Ureter (tissue), 1 donor: ENCODE data around the gene CYP4X1. TPM values are rescaled to one million over a fixed set of nuclear protein-coding genes. Genes with fewer than 3 reads are reported as not detected.
"Not testable (repeated sequence)": the region's sequence is repeated elsewhere in the genome, so short reads cannot be mapped to it uniquely, and the experiment has no call there.

Experiments
- DNase-seq: peaks from one replicate; pipeline ENCODE4 v3.0.0-alpha.2; 2020; ENCODE audit warnings: low spot score
- total RNA-seq: library from RNA; stranded (reverse); gene quantifications from one replicate; pipeline ENCODE4 v1.2.4, GENCODE V29; 2023
- donor health status: DM: yes; HTN: yes; CAD: no.

Gene CYP4X1, protein sequence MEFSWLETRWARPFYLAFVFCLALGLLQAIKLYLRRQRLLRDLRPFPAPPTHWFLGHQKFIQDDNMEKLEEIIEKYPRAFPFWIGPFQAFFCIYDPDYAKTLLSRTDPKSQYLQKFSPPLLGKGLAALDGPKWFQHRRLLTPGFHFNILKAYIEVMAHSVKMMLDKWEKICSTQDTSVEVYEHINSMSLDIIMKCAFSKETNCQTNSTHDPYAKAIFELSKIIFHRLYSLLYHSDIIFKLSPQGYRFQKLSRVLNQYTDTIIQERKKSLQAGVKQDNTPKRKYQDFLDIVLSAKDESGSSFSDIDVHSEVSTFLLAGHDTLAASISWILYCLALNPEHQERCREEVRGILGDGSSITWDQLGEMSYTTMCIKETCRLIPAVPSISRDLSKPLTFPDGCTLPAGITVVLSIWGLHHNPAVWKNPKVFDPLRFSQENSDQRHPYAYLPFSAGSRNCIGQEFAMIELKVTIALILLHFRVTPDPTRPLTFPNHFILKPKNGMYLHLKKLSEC
- 6.0 TPM for total RNA-seq

DNA sequence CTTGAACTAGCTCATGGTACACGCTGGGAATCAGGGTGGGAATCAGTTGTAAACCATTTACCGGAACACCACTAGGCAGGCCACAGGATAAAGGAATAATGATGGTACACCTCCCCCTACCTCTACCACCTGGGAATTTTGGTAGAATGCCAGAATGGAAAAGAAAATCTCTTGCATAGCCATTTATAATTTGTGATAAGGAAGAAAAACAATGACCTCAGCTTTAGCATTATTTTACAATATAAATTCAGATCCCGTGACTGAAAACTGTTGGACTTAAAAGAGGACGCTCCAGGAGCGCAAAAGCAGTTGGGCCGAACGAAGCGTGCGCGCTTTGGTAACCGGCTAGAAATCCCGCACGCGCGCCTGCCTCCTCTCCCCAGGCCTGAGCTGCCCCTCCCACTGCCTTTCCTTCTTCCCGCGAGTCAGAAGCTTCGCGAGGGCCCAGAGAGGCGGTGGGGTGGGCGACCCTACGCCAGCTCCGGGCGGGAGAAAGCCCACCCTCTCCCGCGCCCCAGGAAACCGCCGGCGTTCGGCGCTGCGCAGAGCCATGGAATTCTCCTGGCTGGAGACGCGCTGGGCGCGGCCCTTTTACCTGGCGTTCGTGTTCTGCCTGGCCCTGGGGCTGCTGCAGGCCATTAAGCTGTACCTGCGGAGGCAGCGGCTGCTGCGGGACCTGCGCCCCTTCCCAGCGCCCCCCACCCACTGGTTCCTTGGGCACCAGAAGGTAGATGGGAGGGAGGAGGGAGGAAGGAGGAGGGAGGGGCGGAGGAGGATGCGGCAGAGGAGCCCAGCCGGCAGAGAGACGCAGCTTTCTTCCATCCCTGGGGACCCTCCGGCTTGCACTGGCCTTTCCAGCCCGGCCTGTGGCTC is at the start of gene CYP4X1:
CYP4X1 (plus strand) TSS at position 402 of the 873 bp plus-strand sequence; CDS start at position 551, 149 bp downstream.
- no peak for DNase-seq

DNA sequence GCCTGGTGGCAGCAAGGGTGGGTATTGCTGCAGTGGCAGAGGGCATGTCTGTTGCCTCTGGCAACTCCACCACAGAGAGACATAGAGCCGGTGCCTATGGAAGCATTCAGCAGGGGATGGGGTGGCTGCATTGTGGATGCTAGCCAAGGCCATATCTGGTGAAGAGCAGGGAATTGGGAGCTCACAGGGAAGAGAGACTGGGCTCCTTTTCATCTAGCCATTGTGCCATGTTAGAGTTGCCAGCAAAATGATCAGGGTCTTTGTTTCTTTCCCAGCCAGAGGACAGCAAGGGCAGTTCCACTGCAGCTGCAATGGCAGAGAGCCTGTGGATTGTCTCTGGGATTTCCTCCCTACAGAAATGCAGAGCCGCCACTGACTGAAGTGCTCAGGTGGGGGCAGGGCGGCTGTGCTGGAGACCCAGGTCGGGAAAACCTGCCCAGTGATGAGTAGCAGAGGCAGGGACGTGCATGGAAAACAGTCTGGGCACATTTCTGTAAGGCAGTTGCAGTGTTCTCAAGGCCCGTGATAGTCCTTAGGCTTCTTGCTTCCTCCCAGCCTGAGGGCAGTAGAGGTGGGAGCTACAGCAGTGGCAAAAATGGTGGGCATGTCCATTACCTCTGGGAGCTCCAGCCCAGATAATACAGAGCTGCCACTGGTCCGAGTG is 40.2 kb upstream of the CYP4X1 start:
- DNase-seq, result no peak

DNA sequence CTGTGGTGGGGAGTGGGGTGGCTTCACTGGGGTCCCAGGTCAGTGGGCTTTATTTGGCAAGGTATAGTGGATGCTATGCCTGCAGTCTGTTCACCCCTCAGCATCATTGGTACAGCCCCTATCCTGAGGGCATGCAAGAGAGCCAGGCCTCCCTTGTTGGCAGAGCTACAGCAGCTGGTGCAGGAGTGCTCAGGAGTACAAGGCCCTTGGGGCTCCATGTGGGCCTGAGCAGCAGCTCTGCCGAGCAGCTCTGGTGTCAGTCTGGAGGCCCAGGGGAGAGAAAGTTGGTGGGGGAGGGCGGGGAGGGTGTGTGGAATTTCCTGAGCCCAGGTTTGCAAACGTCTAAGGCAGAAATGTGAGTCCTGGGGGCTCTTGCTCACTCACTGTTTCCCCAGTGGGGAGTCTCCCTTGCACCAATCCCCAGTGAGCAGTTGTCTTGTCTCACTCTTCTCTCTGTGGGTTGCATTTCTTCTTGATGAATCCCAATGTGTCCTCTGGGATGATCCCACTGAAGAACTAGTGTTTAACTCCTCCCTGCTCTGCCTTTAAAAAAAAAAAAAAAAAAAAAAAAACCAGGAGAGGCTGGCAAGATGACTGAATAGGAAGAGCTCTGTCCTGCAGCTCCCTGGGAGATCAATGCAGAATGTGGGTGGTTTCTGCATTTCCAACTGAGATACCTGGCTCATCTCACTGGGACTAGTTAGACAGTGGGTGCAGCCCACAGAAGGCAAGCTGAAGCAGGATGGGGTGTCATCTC is 39.5 kb upstream of the CYP4X1 start:
- no peak for DNase-seq

DNA sequence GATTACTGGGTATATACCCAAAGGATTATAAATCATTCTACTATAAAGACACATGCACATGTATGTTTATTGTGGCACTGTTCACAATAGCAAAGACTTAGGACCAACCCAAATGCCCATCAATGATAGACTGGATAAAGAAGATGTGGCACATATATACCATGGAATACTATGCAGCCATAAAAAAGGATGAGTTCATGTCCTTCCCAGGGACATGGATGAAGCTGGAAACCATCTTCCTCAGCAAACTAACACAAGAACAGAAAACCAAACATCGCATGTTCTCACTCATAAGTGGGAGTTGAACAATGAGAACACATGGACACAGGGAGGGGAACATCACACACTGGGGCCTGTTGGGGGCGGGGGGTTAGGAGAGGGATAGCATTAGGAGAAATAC is 32.9 kb upstream of the CYP4X1 start:
- DNase-seq, result not testable (repeated sequence)

DNA sequence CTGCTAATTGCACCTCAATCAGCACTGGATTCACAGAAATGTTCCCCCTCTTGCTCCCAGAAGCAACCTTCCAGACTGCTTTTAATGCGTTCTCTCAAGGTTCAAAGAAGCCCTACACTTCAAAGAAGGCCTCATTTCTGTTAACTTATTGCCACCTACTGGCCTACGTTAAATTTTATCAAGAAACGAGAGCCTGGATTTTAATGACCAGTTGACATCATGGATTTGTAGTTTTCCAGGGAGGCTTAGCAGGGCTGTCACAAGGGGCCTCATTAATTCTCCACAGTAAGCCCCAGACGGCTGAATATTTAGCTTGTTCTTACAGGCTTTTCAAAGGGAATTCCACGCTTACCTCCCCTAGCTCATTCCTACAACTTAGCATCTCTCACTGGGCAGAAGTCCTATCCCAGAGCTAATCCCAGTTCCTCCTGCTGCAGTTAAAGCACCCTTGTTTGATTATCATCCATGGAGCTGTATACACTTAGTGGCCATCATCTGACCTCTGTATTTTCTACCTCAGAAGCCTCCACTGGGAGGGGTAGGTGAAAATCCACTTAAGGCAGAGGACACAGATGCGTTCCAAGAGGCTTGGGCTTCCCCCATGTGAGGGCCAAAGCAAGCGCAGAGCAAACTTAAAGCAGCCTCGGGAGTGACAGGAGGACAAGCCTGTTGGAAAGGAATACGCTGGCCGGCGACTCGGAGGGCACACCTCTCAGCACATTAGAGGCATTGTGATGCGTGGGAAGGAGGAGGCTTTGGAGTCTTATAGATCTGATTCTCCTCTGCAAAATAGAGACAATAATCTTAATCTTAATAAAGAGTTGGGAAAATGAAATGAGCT is 32.2 kb upstream of the CYP4X1 start:
- no peak for DNase-seq

DNA sequence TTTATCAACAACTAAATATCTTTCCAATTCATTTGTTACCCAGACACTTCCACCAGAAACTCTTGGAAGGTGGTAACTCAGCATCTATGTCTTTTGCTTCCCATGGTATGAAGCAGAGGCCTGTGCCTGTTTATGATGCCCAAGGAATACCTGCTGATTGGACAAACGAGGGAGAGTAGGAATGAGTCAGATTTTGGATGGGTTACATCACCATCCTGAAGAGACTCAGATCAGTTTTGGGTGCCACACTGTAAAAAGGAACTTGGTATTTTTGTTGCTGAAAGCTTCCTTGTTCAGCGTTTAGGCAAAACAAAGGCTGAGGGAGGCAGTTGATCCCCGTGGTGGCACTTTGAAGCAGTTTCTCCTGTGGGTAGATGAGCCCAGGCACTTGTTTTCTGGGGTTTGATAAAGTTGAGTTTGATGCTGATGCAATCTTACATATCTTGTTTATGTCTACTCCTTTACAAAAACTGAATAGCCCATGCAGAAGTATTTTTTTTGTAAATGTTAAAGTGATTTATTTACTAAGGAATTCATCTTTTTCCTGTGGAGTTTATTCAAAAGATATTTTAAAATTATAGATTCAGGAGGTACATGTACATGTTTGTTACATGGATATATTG is 26.7 kb upstream of the CYP4X1 start:
- DNase-seq, result no peak

DNA sequence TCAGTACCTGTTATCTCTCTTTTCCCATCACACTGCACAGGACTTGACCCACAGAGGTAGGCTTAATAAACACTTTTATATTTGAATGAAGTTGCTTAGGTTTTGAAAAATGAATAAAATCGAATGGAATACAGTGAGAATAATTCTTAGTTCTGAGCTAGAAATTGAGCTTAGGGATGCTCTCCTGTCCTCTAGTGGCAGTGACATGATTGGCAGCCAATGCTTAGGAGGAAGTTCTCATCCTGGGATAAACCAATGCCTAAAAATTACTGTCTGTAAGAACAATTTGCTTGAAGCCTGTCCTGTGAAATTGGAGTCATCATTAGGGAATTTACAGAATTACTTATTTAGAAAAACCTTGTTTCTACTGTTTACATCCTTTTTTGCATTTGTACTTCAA is 21.3 kb upstream of the CYP4X1 start:
- no peak for DNase-seq

DNA sequence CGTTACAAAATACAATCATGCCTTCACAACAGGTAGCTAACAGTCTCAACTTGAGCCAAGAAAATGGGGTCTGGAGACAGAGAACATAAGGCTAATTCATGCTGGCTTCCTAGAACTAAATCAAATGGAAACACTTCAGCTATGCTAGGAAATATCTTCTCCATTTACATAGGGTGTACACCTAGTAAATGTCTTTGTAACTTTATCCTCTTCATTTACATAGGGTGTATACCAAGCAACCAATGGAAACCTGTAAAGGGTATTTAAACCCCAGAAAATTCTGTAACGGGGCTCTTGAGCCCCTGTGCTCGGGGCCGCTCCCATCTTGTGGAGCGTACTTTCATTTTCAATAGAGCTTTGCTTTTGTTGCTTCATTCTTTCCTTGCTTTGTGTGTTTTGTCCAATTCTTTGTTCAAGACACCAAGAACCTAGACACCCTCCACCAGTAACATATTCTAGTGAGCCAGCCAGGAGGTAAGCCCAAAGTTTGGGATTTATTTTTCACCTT is 19.5 kb upstream of the CYP4X1 start:
- DNase-seq, result no peak

DNA sequence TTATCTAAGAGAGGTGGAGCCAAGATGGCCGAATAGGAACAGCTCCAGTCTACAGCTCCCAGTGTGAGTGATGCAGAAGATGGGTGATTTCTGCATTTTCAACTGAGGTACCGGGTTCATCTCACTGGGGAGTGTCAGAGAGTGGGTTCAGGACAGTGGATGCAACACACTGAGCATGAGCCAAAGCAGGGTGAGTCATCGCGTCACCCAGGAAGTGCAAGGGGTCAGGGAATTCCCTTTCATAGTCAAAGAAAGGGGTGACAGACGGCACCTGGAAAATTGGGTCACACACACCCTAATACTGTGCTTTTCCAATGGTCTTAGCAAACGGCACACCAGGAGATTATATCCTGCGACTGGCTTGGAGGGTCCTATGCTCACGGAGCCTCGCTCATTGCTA is 17.0 kb upstream of the CYP4X1 start:
- DNase-seq, result not testable (repeated sequence)

DNA sequence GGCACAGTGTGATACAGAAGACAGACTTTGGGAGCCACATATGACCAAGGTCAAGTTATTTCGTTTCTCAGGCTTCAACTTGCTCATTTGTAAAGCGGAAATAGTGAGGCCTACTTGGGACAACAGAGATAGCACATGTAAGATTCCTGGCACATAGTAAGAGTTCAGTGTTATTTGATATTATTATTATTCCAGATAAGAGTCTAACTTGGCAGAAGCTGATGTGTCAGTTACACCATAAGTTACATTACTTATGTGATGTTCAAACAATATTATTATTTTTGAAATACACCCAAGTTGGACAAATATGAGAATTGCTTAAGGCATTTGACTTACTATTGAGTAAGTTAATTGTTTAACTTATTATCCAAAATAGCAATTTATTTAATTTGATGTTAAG is 10.2 kb upstream of the CYP4X1 start:
- no peak for DNase-seq

DNA sequence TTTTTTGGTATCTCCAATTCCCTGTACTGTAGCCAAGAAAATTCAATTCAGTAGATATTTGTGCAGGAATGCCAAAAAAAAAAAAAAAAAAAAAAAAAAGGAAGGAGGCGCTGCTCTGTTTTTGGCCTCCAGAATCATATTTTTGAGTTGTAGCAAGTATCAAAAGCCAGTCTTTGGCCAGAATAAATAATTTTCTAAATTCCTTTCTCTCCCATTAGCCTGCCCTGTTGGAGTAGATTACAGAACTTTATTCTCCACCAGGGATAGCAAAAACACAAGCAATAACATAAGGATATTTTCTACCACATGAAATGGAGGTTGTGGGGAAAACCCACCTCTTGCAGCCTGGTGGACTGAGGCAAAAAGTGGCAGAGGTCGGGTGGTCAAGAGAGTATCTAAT is 2.4 kb upstream of the CYP4X1 start:
- no peak for DNase-seq

DNA sequence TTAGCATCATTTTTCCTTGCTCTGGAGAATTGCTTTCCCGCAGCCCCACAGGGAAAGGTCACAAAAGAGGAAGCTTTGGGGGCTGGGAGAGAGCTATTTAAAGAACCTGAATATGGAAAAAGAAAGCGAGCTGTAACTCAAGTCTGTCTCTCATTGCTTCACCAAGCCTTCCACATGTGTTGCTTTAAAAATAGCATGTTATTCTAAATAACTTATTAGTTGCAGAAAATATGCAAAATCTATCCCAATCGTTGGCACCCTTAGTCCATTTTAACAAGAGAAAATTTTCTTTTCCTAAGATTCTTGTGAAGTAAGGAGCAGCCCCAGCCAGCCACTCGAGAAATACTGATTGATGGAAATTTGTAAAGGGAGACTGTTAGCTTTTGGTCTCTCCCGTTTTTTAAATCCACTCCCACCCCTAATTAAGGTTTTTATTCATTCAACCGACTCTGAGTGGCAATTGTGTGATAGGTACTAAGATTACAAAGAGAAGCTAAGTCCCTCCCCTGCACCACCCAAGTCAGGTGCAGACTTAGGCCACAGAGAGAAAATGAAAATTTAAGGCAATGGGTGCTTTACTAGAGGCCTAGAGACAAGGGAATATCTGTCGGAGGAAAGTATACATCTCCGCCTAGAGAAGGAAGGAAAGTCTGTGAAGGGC is 802 bp downstream of the CYP4X1 start:
- DNase-seq, result no peak

DNA sequence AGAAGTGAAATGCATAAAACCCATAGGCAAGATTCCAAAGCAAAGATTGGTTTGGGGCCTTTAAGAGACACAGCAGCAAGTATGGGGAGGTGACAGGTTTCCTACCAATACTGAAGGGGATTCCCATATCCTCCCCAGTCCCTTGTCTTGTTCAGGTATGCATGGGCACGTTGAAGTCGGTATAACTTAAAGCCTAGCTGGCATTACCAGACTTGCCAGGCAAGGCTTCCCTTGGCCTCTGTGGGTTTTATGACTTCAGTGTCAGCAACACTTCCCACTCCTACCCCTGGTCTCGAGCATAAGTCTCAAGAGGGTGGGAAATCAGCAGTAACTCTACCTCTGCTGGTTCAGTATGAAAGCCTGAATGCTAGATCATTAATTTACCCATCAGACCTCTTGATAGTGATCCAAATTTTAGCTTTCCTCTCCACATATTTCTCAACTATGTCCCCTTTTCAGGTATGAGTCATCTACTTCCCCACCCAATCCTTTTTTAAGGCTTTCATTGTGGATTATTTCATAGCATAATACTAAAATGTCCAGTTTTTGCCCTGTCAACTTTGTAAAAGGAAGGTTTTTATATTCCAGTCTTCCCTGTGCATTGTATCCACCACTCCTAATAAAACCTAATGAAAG is 6.8 kb downstream of the CYP4X1 start:
- no peak for DNase-seq

DNA sequence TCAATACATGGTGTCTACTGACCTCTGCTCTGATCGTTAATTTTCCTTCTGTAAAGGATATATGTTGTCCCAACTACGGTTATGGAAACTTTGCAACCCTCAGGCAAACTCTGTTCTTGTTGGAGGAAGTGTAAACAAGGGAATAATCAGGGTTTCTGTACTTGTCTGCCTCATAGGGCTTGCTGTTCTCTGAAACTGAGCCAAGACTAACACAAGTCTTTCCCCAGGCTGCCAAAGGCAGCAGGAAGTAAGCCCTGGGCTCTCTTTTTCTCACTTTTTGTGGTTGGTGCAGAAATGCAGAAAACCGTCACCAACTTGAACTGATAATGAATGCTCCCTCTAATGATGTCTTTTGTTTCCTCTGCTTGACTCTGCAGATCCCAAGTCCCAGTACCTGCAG is 7.6 kb downstream of the CYP4X1 start:
- no peak for DNase-seq

DNA sequence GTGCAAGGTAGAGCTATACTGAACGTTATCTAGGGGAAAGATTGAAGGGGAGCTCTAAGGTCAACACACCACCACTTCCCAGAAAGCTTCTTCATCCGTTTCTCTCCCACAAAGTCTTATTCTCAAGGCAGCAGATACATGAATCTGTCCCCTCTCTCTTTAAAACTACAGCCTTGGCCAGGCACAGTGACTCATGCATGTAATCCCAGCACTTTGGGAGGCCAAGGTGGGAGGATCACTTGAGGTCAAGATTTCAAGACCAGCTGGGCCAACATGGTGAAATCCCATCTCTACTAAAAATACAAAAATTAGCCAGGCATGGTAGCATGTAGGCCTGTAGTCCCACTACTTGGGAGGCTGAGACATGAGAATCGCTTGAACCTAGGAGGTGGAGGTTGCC is 8.1 kb downstream of the CYP4X1 start:
- DNase-seq, result no peak

DNA sequence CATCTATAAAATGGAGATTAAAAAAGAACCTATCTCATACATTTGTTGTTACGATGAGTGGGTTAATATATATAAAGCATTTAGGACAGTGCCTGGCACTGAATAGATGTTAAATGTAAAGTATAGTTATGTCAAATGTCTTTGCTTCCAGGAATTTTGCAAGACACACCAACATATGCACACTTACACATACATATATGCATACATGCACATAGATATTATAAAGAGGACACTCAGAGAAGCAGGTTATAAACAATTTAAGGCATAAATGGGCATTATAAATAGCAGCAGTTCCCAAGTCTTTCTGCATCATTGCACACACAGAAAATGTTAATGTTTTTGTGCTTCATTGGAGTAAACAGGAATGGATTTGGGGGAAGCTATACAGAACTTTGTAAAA is 13.3 kb downstream of the CYP4X1 start:
- DNase-seq, result no peak

DNA sequence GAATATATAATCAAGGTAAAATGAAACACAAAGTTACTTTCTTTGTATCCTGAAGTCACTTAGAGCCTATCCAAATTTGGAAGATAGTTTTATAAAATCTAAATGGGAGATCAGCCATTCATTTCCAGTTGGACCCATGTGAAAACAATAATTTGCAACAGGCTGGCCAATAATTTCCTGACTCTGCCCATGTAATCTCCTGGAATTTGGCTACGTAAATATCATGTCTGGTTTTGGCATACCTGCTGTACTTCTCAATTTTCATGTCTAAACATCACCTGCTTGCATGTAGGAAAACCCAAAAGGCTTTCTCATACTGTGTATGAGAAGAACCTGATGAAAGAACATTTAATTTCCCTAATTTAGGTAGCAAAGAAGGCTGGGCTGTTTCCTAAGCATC is 35.9 kb downstream of the CYP4X1 start:
- DNase-seq, result no peak

DNA sequence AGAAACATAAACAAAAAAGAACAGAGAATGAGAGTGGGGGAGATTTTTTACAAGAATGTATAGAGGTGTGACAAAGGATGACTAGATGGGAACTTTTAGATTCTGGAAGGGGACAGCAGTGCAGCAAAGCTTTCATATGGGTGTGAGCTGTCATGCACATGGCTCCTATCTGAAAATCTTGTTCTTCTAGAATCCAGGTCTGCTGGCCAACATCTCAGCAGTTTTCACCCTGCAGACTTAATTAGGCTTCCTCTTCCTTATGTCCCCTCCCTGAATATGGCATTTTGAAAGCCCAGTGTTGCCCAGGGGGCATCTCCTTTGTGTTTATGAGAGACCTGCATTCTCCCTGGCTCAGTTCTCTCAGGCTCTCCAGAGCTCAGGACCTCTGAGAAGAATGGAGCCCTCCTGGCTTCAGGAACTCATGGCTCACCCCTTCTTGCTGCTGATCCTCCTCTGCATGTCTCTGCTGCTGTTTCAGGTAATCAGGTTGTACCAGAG is 43.7 kb downstream of the CYP4X1 start, which contains the start of gene CYP4Z1:
CYP4Z1 (plus strand) TSS at position 135 of the 498 bp plus-strand sequence; CDS start at position 395, 260 bp downstream.
- DNase-seq, result no peak
